Gastroesophageal sphincter (tissue), 4 donors: ENCODE data around the gene CCDC187. TPM values are rescaled to one million over a fixed set of nuclear protein-coding genes. Genes with fewer than 3 reads are reported as not detected.

Experiments
- ATAC-seq: fragments of 150-250 bp; one replicate; pipeline ENCODE4 v1.9.1; 2016; ENCODE audit warnings: mild to moderate bottlenecking, moderate library complexity
- H3K27ac ChIP-seq, 4 donors: fragments of 200-600 bp; sonication (generic) in 3 of 4; 1 replicate in 3 of 4; 2 replicates in 1 of 4; pipeline ENCODE4 v1.5.1; 2016 to 2019
- H3K27me3 ChIP-seq: fragments of 200-600 bp; sonication (generic); one replicate; pipeline ENCODE4 v1.5.1; 2019
- H3K36me3 ChIP-seq, 2 donors: fragments of 200-600 bp; sonication (generic); one replicate each; pipeline ENCODE4 v1.5.1; 2019; ENCODE audit warnings: control low read depth in 1 of 2
- H3K4me1 ChIP-seq, 3 donors: fragments of 200-600 bp; sonication (generic); 1 replicate in 2 of 3; 2 replicates in 1 of 3; pipeline ENCODE4 v1.5.1; 2016 to 2019; ENCODE audit warnings: control low read depth in 2 of 3
- H3K4me3 ChIP-seq, 2 donors: fragments of 200-600 bp; sonication (generic); one replicate each; pipeline ENCODE4 v1.5.1; 2019; ENCODE audit warnings: mild to moderate bottlenecking in 1 of 2, moderate library complexity in 1 of 2
- H3K9me3 ChIP-seq, 3 donors: fragments of 200-600 bp; sonication (generic); one replicate each; pipeline ENCODE4 v1.5.1; 2017 to 2019; ENCODE audit warnings: control low read depth in 2 of 3
- EP300 ChIP-seq: sonication (generic); formaldehyde crosslinking; IDR thresholded peaks from one replicate; pipeline ENCODE4 v1.6.1; 2017; ENCODE audit warnings: antibody characterized with exemption, mild to moderate bottlenecking
- POLR2A ChIP-seq, 2 donors: fragments of 450-650 bp; IDR thresholded peaks; one replicate each; pipeline ENCODE4 v1.6.1; 2017; ENCODE audit warnings: antibody characterized with exemption in 2 of 2, mild to moderate bottlenecking in 2 of 2, moderate library complexity in 1 of 2
- POLR2AphosphoS5 ChIP-seq: sonication (generic); formaldehyde crosslinking; IDR thresholded peaks from one replicate; pipeline ENCODE4 v1.6.1; 2017; ENCODE audit warnings: antibody characterized with exemption
- WGBS, 2 donors: methylation state at CpG; one replicate each; pipeline ENCODE4 v1.1.5; 2018; ENCODE audit warnings: low coverage in 1 of 2; 5-methylcytosine and 5-hydroxymethylcytosine counted together
- total RNA-seq, 4 donors: library from RNA; depleted of rRNA; stranded (reverse); fragments of >200 nt; gene quantifications; one replicate each; pipeline ENCODE4 v1.1.0, GENCODE V29; 2016
- TF ChIP-seq, protein P1 (sequence below), 4 experiments: fragments of 200-600 bp in 2 of 4; fragments of 450-650 bp in 2 of 4; sonication (generic) in 1 of 4; IDR thresholded peaks; one replicate each; pipeline ENCODE4 v1.5.1; 2017 to 2019; ENCODE audit warnings: antibody characterized with exemption in 4 of 4, mild to moderate bottlenecking in 2 of 4, moderate library complexity in 2 of 4

The CCDC187 gene
- total RNA-seq, 4 donors from 2014 or later: not detected

DNA sequence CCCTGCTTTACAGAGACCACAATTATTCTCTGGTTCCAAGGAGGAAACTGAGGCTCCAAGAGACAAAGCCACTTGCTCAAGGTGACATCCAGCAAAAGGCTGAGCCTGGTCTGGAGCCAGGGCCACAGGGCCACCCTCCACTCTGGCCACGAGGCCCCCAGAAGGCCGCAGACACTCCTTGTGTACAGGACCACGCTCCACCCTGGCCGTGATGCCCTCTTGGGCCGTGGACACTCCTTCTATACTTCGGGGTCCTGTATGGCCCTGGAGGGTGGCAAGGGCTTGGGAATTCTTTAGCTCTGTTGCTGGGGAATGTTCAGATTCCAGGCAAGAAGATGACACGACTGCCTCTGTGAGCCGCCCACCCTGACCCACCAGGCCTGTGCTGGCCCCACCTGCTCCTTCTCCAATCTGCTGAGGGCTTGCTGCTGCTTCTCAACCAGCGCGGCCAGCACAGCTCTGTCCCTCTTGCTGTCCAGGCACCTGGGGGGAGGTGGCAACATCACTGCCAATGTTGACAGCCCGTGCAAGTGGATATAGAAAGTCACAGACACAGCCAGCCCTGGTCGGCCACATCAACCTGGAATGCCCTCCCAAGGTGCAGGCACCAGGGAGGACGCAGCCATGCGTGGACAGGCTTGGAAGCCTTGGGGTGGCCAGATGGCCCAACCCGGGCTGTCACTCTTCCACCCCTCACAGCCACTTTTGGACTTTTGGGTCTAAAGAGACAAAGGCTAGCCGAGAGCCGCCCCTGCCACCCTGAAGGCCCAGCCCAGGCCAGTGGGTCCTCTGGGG, 38.1 kb downstream of the CCDC187 start:
- Histone ChIP-seq H3K27me3 (peaks cover 16% of the 10 kb centered on the region), H3K27ac (no peak overlapping the region), H3K4me3 (no peak overlapping the region), H3K4me1 (peaks cover 0 to 18% (median 0%) of the 10 kb centered on the region in 3 donors), H3K36me3 (no peaks in the 10 kb centered on the region), H3K9me3 (no peaks in the 10 kb centered on the region)
- 100% methylated on average over 2 of the region's 17 CpGs; no CpG with 5 or more reads in 1 of the 2 donors for WGBS, 2 donors
- TF ChIP-seq, protein P1, sequence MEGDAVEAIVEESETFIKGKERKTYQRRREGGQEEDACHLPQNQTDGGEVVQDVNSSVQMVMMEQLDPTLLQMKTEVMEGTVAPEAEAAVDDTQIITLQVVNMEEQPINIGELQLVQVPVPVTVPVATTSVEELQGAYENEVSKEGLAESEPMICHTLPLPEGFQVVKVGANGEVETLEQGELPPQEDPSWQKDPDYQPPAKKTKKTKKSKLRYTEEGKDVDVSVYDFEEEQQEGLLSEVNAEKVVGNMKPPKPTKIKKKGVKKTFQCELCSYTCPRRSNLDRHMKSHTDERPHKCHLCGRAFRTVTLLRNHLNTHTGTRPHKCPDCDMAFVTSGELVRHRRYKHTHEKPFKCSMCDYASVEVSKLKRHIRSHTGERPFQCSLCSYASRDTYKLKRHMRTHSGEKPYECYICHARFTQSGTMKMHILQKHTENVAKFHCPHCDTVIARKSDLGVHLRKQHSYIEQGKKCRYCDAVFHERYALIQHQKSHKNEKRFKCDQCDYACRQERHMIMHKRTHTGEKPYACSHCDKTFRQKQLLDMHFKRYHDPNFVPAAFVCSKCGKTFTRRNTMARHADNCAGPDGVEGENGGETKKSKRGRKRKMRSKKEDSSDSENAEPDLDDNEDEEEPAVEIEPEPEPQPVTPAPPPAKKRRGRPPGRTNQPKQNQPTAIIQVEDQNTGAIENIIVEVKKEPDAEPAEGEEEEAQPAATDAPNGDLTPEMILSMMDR (IDR thresholded peaks at IDR 0.05): no peak
- TF ChIP-seq POLR2AphosphoS5 (no peak), POLR2A (IDR thresholded peaks at IDR 0.05) (no peak), EP300 (no peak)
- ATAC-seq: no peak

DNA sequence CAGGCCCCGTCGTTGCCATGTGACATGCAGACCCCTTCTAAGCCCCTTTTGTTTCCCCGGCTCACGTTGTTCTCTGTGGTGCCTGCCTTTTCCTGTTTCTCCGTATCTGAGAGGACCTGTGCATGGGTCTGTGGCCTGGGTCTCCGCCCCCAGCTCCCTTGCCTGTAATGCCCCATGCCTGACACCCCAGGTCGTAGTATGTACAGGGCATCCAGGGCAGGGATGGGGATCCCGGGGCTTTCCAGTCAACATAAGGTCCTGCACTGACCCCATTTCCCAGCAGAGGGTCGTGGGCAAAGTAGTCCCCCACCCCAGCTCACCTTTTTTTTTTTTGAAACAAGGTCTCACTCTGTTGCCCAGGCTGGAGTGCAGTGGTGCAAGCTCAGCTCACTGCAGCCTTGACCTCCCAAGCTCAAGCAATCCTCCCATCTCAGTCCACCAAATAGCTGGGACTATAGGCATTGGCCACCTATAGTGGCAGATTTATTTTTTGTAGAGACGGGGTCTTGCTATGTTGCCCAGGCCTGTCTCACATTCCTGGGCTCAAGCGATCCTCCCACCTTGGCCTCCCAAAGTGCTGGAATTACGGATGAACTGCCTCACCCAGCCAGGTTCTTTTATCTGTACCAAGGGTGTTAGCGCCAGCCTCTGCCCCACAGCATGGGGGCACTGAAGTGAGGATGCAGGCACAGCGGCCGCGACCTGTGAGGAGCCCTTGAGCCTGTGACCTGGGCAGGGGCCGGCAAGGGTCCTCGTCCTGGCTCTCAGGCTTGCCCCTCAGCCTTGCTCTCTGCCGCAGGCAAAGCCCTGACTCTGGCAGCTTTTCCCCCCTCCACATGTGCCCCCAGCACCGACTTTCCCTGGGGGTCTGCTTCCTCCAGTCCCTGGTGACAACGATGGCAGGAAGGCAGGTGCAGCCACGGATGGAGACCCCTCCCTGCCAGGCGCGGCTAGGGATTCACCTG, 39.2 kb downstream of the CCDC187 start:
- H3K9me3 ChIP-seq: no peaks in the 10 kb centered on the region
- TF ChIP-seq EP300 (no peak), POLR2AphosphoS5 (no peak), POLR2A (IDR thresholded peaks at IDR 0.05) (no peak)
- TF ChIP-seq, protein P1 (IDR thresholded peaks at IDR 0.05): no peak
- peaks cover 0 to 18% (median 0%) of the 10 kb centered on the region in 3 donors for H3K4me1 ChIP-seq
- H3K27me3 ChIP-seq: peaks cover 6% of the 10 kb centered on the region
- no peak overlapping the region for H3K4me3 ChIP-seq
- 69% methylated on average over 10 of the region's 24 CpGs; no CpG with 5 or more reads in 1 of the 2 donors for WGBS, 2 donors
- ATAC-seq: no peak
- H3K27ac ChIP-seq: no peak overlapping the region
- no peaks in the 10 kb centered on the region for H3K36me3 ChIP-seq

DNA sequence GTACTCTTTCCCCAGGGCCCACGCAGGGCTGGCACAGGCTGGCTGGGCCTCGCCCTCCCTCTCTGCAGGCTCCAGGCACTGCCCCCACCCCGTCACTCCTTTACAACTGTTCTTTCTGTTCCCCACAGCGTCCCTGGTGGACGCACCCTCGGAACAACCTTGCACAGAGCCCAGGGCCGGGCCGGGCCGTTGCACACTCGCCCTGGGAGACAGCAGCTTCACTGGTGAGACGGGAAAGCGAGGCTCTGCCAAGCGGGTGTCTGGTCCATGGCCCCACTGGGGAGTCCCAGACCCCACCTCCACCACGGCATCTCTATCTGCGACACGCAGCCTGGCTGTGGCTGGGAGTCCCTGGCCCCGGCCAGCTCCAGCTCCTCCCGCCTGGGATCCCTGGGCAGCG, 39.9 kb downstream of the CCDC187 start:
- Histone ChIP-seq H3K36me3 (no peaks in the 10 kb centered on the region), H3K27me3 (peaks cover 3% of the 10 kb centered on the region), H3K27ac (no peak overlapping the region), H3K4me1 (peaks cover 0 to 18% (median 0%) of the 10 kb centered on the region in 3 donors), H3K9me3 (no peaks in the 10 kb centered on the region), H3K4me3 (no peak overlapping the region)
- WGBS, 2 donors: 40 to 97% methylated on average over 1 to 6 of the region's 19 CpGs
- TF ChIP-seq EP300 (no peak), POLR2AphosphoS5 (no peak), POLR2A (IDR thresholded peaks at IDR 0.05) (no peak)
- TF ChIP-seq, protein P1 (IDR thresholded peaks at IDR 0.05): no peak
- ATAC-seq: no peak

DNA sequence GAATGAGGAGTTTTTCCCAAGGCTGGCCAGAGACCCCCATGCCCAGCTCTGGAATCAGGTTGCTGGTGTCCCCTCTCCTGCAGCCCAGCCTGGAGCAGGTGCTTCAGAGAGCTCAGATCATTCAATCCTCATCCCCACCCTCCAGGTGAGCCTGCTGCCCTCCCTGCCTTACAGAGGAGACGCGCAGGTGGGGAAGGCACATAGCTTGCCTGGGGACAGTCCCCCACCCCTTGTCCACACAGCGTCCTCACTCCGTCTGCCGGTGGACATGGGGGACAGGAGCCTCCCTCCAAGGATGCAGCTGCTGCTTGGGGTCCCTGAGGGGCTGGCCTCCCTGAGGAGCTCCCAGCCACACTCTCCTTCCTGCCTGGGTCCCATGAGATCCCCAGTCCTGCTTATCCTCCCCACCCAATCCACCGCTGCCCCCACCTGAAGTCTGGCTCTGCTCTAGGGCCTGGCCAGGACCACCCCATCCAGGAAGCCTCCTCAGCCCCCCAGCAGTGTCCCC, 41.2 kb downstream of the CCDC187 start:
- WGBS, 2 donors: 100% methylated on average over 1 of the region's 6 CpGs; no CpG with 5 or more reads in 1 of the 2 donors
- no peak for ATAC-seq

More for the DNA sequence above, 41.2 kb downstream of the CCDC187 start:
- Histone ChIP-seq H3K4me1 (peaks cover 0 to 10% (median 0%) of the 10 kb centered on the region in 3 donors), H3K36me3 (no peaks in the 10 kb centered on the region), H3K4me3 (no peak overlapping the region), H3K27ac (no peak overlapping the region), H3K9me3 (no peaks in the 10 kb centered on the region), H3K27me3 (peaks cover 12% of the 10 kb centered on the region)
- TF ChIP-seq POLR2AphosphoS5 (no peak), EP300 (no peak), POLR2A (IDR thresholded peaks at IDR 0.05) (no peak)
- TF ChIP-seq, protein P1 (IDR thresholded peaks at IDR 0.05): no peak
